ENCODE results near the gene CALR.

- TF ChIP-seq ZNF274 (IDR thresholded peaks at IDR 0.05; ENCODE audit: low read depth, low read length) (no peak), YY1 (IDR thresholded peaks at IDR 0.05; ENCODE audit: insufficient read depth, insufficient read length) (no peak)
Measured at GRCh38 chr19:12986726-12987125, 48.3 kb downstream of the CALR start.

Data from NT2/D1 (cell line).